ENCODE results near the gene ELANE. TPM values are rescaled to one million over a fixed set of nuclear protein-coding genes. Genes with fewer than 3 reads are reported as not detected.

Gene ELANE
- not detected for total RNA-seq
- not detected for polyA plus RNA-seq

GRCh38 chr19:852136-853013, at the start of gene ELANE:
Gene ELANE (plus strand): TSS chr19:852303. CDS start chr19:852329, 26 bp downstream.
- Histone ChIP-seq H3K36me3 (ENCODE audit: control insufficient read depth, insufficient read depth, low read length) (no peaks in the 10 kb centered on the region), H3K9me3 (ENCODE audit: control insufficient read depth in 2 of 2, low read length in 2 of 2) (no peaks in the 10 kb centered on the region), H3K4me1 (ENCODE audit: control insufficient read depth, insufficient read depth, low read length, poor library complexity, severe bottlenecking) (no peaks in the 10 kb centered on the region), H3K27ac (ENCODE audit: insufficient read depth, low read length, poor library complexity, severe bottlenecking) (no peak within 1 kb of the TSS), H3K27me3 (ENCODE audit: control insufficient read depth, insufficient read depth, low read length) (no peaks in the 10 kb centered on the region), H3K4me3 (ENCODE audit: low read depth, low read length) (no peak within 1 kb of the TSS)
- no peak within 1 kb of the TSS for H3K4me3 Mint-ChIP-seq
- peaks cover 22% of the 10 kb centered on the region for H3K27me3 Mint-ChIP-seq
- DNase-seq = no peak
- no peaks in the 10 kb centered on the region for H3K36me3 Mint-ChIP-seq
- H3K9me3 Mint-ChIP-seq = peaks cover 0 to 2% (median 0%) of the 10 kb centered on the region in 7 donors
- H3K4me1 Mint-ChIP-seq = peaks cover 0 to 2% (median 0%) of the 10 kb centered on the region in 4 donors
- no peak for ATAC-seq (ENCODE audit: low read depth in 2 of 2)
- no peak within 1 kb of the TSS for H3K27ac Mint-ChIP-seq

GRCh38 chr19:802498-803098, 49.5 kb upstream of the ELANE start:
- H3K4me1 ChIP-seq (ENCODE audit: control insufficient read depth, insufficient read depth, low read length, poor library complexity, severe bottlenecking) = peaks cover 55% of the 10 kb centered on the region
- Mint-ChIP-seq H3K9me3 (peaks cover 0 to 2% (median 0%) of the 10 kb centered on the region in 7 donors), H3K4me3 (peak overlapping the region in 3 of 4 donors; percentile 39 to 82 (median 78)), H3K4me1 (peaks cover 0 to 60% (median 21%) of the 10 kb centered on the region in 4 donors), H3K27me3 (no peaks in the 10 kb centered on the region), H3K36me3 (peaks cover 22% of the 10 kb centered on the region), H3K27ac (no peak overlapping the region)
- no peak overlapping the region for H3K27ac ChIP-seq (ENCODE audit: insufficient read depth, low read length, poor library complexity, severe bottlenecking)
- DNase-seq = no peak
- H3K4me3 ChIP-seq (ENCODE audit: low read depth, low read length) = no peak overlapping the region
- no peaks in the 10 kb centered on the region for H3K9me3 ChIP-seq (ENCODE audit: control insufficient read depth in 2 of 2, low read length in 2 of 2)
- no peaks in the 10 kb centered on the region for H3K27me3 ChIP-seq (ENCODE audit: control insufficient read depth, insufficient read depth, low read length)
- ATAC-seq (ENCODE audit: low read depth in 2 of 2) = no peak
- H3K36me3 ChIP-seq (ENCODE audit: control insufficient read depth, insufficient read depth, low read length) = peaks cover 42% of the 10 kb centered on the region

- ATAC-seq (ENCODE audit: low read depth in 2 of 2) = no peak
- Mint-ChIP-seq H3K36me3 (peaks cover 27% of the 10 kb centered on the region), H3K27me3 (no peaks in the 10 kb centered on the region)
Observed at GRCh38 chr19:803099-803561, 49.0 kb upstream of the ELANE start.

GRCh38 chr19:803686-804418, 48.3 kb upstream of the ELANE start:
- peaks cover 27% of the 10 kb centered on the region for H3K36me3 Mint-ChIP-seq
- H3K27me3 ChIP-seq (ENCODE audit: control insufficient read depth, insufficient read depth, low read length) = no peaks in the 10 kb centered on the region
- peaks cover 49% of the 10 kb centered on the region for H3K4me1 ChIP-seq (ENCODE audit: control insufficient read depth, insufficient read depth, low read length, poor library complexity, severe bottlenecking)
- no peaks in the 10 kb centered on the region for H3K27me3 Mint-ChIP-seq
- H3K4me1 Mint-ChIP-seq = peaks cover 0 to 63% (median 21%) of the 10 kb centered on the region in 4 donors
- DNase-seq = no peak
- H3K9me3 ChIP-seq (ENCODE audit: control insufficient read depth in 2 of 2, low read length in 2 of 2) = no peaks in the 10 kb centered on the region
- H3K27ac ChIP-seq (ENCODE audit: insufficient read depth, low read length, poor library complexity, severe bottlenecking) = no peak overlapping the region
- peak overlapping the region in 1 of 3 donors; percentile 20 for H3K27ac Mint-ChIP-seq
- ATAC-seq (ENCODE audit: low read depth in 2 of 2) = no peak
- peaks cover 51% of the 10 kb centered on the region for H3K36me3 ChIP-seq (ENCODE audit: control insufficient read depth, insufficient read depth, low read length)
- H3K9me3 Mint-ChIP-seq = peaks cover 0 to 2% (median 0%) of the 10 kb centered on the region in 7 donors
- peak overlapping the region in 3 of 4 donors; percentile 27 to 41 (median 33) for H3K4me3 Mint-ChIP-seq
- H3K4me3 ChIP-seq (ENCODE audit: low read depth, low read length) = no peak overlapping the region

More at GRCh38 chr19:803099-803561, 49.0 kb upstream of the ELANE start:
- peaks cover 0 to 2% (median 0%) of the 10 kb centered on the region in 7 donors for H3K9me3 Mint-ChIP-seq
- DNase-seq = no peak
- Histone ChIP-seq H3K27me3 (ENCODE audit: control insufficient read depth, insufficient read depth, low read length) (no peaks in the 10 kb centered on the region), H3K27ac (ENCODE audit: insufficient read depth, low read length, poor library complexity, severe bottlenecking) (no peak overlapping the region), H3K4me1 (ENCODE audit: control insufficient read depth, insufficient read depth, low read length, poor library complexity, severe bottlenecking) (peaks cover 55% of the 10 kb centered on the region), H3K4me3 (ENCODE audit: low read depth, low read length) (no peak overlapping the region), H3K9me3 (ENCODE audit: control insufficient read depth in 2 of 2, low read length in 2 of 2) (no peaks in the 10 kb centered on the region), H3K36me3 (ENCODE audit: control insufficient read depth, insufficient read depth, low read length) (peaks cover 48% of the 10 kb centered on the region)
- H3K4me3 Mint-ChIP-seq = peak overlapping the region in 2 of 4 donors; percentile 33 to 41
- peaks cover 0 to 64% (median 21%) of the 10 kb centered on the region in 4 donors for H3K4me1 Mint-ChIP-seq
- peak overlapping the region in 1 of 3 donors; percentile 20 for H3K27ac Mint-ChIP-seq

GRCh38 chr19:804419-805165, 47.5 kb upstream of the ELANE start:
- Mint-ChIP-seq H3K9me3 (peaks cover 0 to 2% (median 0%) of the 10 kb centered on the region in 7 donors), H3K36me3 (peaks cover 23% of the 10 kb centered on the region), H3K4me3 (peak overlapping the region in 1 of 4 donors; percentile 71), H3K4me1 (peaks cover 0 to 56% (median 19%) of the 10 kb centered on the region in 4 donors), H3K27me3 (no peaks in the 10 kb centered on the region), H3K27ac (no peak overlapping the region)
- Histone ChIP-seq H3K36me3 (ENCODE audit: control insufficient read depth, insufficient read depth, low read length) (peaks cover 59% of the 10 kb centered on the region), H3K27me3 (ENCODE audit: control insufficient read depth, insufficient read depth, low read length) (no peaks in the 10 kb centered on the region), H3K9me3 (ENCODE audit: control insufficient read depth in 2 of 2, low read length in 2 of 2) (no peaks in the 10 kb centered on the region), H3K4me3 (ENCODE audit: low read depth, low read length) (no peak overlapping the region), H3K27ac (ENCODE audit: insufficient read depth, low read length, poor library complexity, severe bottlenecking) (no peak overlapping the region), H3K4me1 (ENCODE audit: control insufficient read depth, insufficient read depth, low read length, poor library complexity, severe bottlenecking) (peaks cover 42% of the 10 kb centered on the region)
- DNase-seq = no peak
- no peak for ATAC-seq (ENCODE audit: low read depth in 2 of 2)

GRCh38 chr19:805166-805551, 46.9 kb upstream of the ELANE start:
- no peaks in the 10 kb centered on the region for H3K9me3 ChIP-seq (ENCODE audit: control insufficient read depth in 2 of 2, low read length in 2 of 2)
- no peak overlapping the region for H3K27ac ChIP-seq (ENCODE audit: insufficient read depth, low read length, poor library complexity, severe bottlenecking)
- peak overlapping the region in 1 of 4 donors; percentile 71 for H3K4me3 Mint-ChIP-seq
- H3K36me3 ChIP-seq (ENCODE audit: control insufficient read depth, insufficient read depth, low read length) = peaks cover 62% of the 10 kb centered on the region
- DNase-seq = no peak
- peaks cover 36% of the 10 kb centered on the region for H3K4me1 ChIP-seq (ENCODE audit: control insufficient read depth, insufficient read depth, low read length, poor library complexity, severe bottlenecking)
- H3K4me3 ChIP-seq (ENCODE audit: low read depth, low read length) = no peak overlapping the region
- no peak for ATAC-seq (ENCODE audit: low read depth in 2 of 2)
- peaks cover 20% of the 10 kb centered on the region for H3K36me3 Mint-ChIP-seq
- H3K27me3 Mint-ChIP-seq = no peaks in the 10 kb centered on the region
- H3K9me3 Mint-ChIP-seq = peaks cover 0 to 2% (median 0%) of the 10 kb centered on the region in 7 donors
- H3K27ac Mint-ChIP-seq = no peak overlapping the region
- no peaks in the 10 kb centered on the region for H3K27me3 ChIP-seq (ENCODE audit: control insufficient read depth, insufficient read depth, low read length)
- peaks cover 0 to 51% (median 16%) of the 10 kb centered on the region in 4 donors for H3K4me1 Mint-ChIP-seq

All from CD4-positive, CD25-positive, alpha-beta regulatory T cell (primary cell).